GM23338 (cell line): ENCODE data around the gene ARSI. TPM values are rescaled to one million over a fixed set of nuclear protein-coding genes. Genes with fewer than 3 reads are reported as not detected.

Experiments
- ATAC-seq: fragments of 200-7000 bp; cut with Tn5 transposase; 3 replicates; pipeline ENCODE4 v1.9.1; 2020
- DNase-seq: peaks from one replicate; pipeline ENCODE4 v3.0.0-alpha.2; 2015; ENCODE audit warnings: low spot score
- H2AFZ ChIP-seq: fragments of 200-600 bp; sonication (generic); 2 replicates; pipeline ENCODE4 v1.8.0; 2016; ENCODE audit warnings: antibody characterized with exemption, mild to moderate bottlenecking, moderate library complexity
- H3F3A ChIP-seq: fragments of 200-600 bp; sonication (generic); replicated peaks from 2 replicates; pipeline ENCODE4 v1.8.0; 2017; ENCODE audit warnings: antibody characterized with exemption, mixed run types, low read depth
- H3K27ac ChIP-seq: fragments of 200-600 bp; sonication (generic); 2 replicates; pipeline ENCODE4 v1.6.1; 2016; ENCODE audit warnings: low read depth
- H3K27me3 ChIP-seq: fragments of 200-600 bp; sonication (generic); 2 replicates; pipeline ENCODE4 v1.8.0; 2016; ENCODE audit warnings: mild to moderate bottlenecking, mixed run types, moderate library complexity; ENCODE audit not compliant: insufficient read depth
- H3K36me3 ChIP-seq: fragments of 200-600 bp; sonication (generic); 2 replicates; pipeline ENCODE4 v1.8.0; 2016; ENCODE audit warnings: mild to moderate bottlenecking; ENCODE audit not compliant: insufficient read depth
- H3K4me1 ChIP-seq: fragments of 200-600 bp; sonication (generic); 2 replicates; pipeline ENCODE4 v1.8.0; 2016; ENCODE audit warnings: mild to moderate bottlenecking, moderate library complexity; ENCODE audit not compliant: insufficient read depth
- H3K4me2 ChIP-seq: fragments of 200-600 bp; sonication (generic); 2 replicates; pipeline ENCODE4 v1.7.1; 2017; ENCODE audit warnings: mixed run types
- H3K4me3 ChIP-seq: fragments of 200-600 bp; sonication (generic); 2 replicates; pipeline ENCODE4 v1.6.1; 2016; ENCODE audit warnings: mixed run types
- H3K79me2 ChIP-seq: fragments of 200-600 bp; sonication (generic); replicated peaks from 2 replicates; pipeline ENCODE4 v1.8.0; 2017; ENCODE audit warnings: mild to moderate bottlenecking; ENCODE audit not compliant: insufficient read depth
- H3K9me2 ChIP-seq: fragments of 200-600 bp; sonication (generic); 2 replicates; pipeline ENCODE4 v1.8.0; 2017; ENCODE audit not compliant: insufficient read depth
- H4K20me1 ChIP-seq: fragments of 200-600 bp; sonication (generic); replicated peaks from 2 replicates; pipeline ENCODE4 v1.8.0; 2017; ENCODE audit warnings: mild to moderate bottlenecking; ENCODE audit not compliant: insufficient read depth
- H3K27ac Mint-ChIP-seq: 2 replicates; pipeline ENCODE4 v1.8.0; 2020; ENCODE audit warnings: inconsistent platforms, mild to moderate bottlenecking, moderate library complexity, mixed read lengths
- H3K27me3 Mint-ChIP-seq: 3 replicates; pipeline ENCODE4 v1.8.0; 2022; ENCODE audit warnings: low read depth, mild to moderate bottlenecking, moderate library complexity, mixed read lengths, inconsistent platforms; ENCODE audit not compliant: insufficient read depth, poor library complexity
- H3K36me3 Mint-ChIP-seq: 3 replicates; pipeline ENCODE4 v1.8.0; 2021; ENCODE audit warnings: low read depth, mild to moderate bottlenecking, inconsistent platforms, moderate library complexity, mixed read lengths
- H3K4me1 Mint-ChIP-seq: 3 replicates; pipeline ENCODE4 v1.8.0; 2020; ENCODE audit warnings: mild to moderate bottlenecking, inconsistent platforms, mixed read lengths
- H3K4me3 Mint-ChIP-seq: 3 replicates; pipeline ENCODE4 v1.8.0; 2021; ENCODE audit warnings: moderate library complexity, mild to moderate bottlenecking, inconsistent platforms, mixed read lengths
- H3K9me3 Mint-ChIP-seq: 3 replicates; pipeline ENCODE4 v1.8.0; 2020; ENCODE audit warnings: moderate library complexity, mild to moderate bottlenecking, inconsistent platforms, mixed read lengths
- EZH2 ChIP-seq: fragments of 200-600 bp; sonication (generic); IDR thresholded peaks from one replicate; pipeline ENCODE4 v1.8.0; 2017; ENCODE audit warnings: antibody characterized with exemption, mild to moderate bottlenecking, low read depth; ENCODE audit not compliant: unreplicated experiment
- POLR2AphosphoS5 ChIP-seq: IDR thresholded peaks from 2 replicates; pipeline ENCODE4 v1.6.1; 2016; ENCODE audit warnings: antibody characterized with exemption, low read depth
- ZNF331 ChIP-seq: fragments of 250-450 bp; sonication (Bioruptor Pico); IDR thresholded peaks from 2 replicates; pipeline ENCODE4 v1.5.0; 2020; ENCODE audit warnings: low read depth, mild to moderate bottlenecking, moderate library complexity
- polyA plus RNA-seq: library from polyadenylated mRNA; unstranded; fragments of >200 nt; fragmentation: Nextera tagmentation; extraction: Ambion mirVana; gene quantifications from 2 replicates; pipeline ENCODE4 v1.2.1, GENCODE V29; 2016
- total RNA-seq: library from RNA; depleted of rRNA; stranded (reverse); fragments of >200 nt; shearing (Covaris generic); gene quantifications from 2 replicates; pipeline ENCODE4 v1.2.3, GENCODE V29; 2014
- TF ChIP-seq, protein P1 (sequence below): IDR thresholded peaks from one replicate; pipeline ENCODE4 v1.6.1; 2018; ENCODE audit warnings: antibody characterized with exemption; ENCODE audit not compliant: unreplicated experiment
- TF ChIP-seq, protein P2 (sequence below): fragments of 250-450 bp; sonication (Bioruptor Pico); IDR thresholded peaks from 2 replicates; pipeline ENCODE4 v1.5.0; 2020; ENCODE audit warnings: mild to moderate bottlenecking, moderate library complexity

ARSI gene
- total and polyA plus RNA-seq, 2 experiments from 2014 or later = 0.99 to 6.9 TPM

DNA sequence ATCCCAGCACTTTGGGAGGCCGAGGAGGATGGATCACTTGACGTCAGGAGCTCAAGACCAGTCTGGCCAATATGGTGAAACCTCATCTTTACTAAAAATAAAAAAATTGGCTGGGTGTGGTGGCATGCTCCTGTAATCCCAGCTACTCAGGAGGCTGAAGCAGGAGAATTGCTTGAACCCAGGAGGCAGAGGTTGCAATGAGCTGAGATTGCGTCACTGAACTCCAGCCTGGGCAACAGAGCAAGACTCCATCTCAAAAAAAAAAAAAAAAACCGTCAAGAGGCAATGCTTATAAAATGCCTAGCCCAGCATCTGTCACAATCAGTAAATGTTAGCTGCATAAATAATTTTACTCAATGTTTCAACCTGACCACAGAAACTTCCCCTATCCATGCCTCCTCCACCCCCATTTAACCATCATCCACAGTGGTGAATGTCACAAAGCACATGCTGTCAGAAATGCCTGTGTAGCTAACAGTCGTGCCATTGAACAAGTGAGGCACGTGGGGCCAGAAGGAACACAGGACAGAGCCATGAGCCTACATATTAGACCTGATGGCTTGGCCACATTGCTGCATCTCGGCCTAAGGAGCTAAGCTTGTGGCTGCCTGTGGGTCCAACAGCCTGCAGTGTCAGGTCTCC lies 38.0 kb upstream of the ARSI start:
- TF ChIP-seq, protein P1, sequence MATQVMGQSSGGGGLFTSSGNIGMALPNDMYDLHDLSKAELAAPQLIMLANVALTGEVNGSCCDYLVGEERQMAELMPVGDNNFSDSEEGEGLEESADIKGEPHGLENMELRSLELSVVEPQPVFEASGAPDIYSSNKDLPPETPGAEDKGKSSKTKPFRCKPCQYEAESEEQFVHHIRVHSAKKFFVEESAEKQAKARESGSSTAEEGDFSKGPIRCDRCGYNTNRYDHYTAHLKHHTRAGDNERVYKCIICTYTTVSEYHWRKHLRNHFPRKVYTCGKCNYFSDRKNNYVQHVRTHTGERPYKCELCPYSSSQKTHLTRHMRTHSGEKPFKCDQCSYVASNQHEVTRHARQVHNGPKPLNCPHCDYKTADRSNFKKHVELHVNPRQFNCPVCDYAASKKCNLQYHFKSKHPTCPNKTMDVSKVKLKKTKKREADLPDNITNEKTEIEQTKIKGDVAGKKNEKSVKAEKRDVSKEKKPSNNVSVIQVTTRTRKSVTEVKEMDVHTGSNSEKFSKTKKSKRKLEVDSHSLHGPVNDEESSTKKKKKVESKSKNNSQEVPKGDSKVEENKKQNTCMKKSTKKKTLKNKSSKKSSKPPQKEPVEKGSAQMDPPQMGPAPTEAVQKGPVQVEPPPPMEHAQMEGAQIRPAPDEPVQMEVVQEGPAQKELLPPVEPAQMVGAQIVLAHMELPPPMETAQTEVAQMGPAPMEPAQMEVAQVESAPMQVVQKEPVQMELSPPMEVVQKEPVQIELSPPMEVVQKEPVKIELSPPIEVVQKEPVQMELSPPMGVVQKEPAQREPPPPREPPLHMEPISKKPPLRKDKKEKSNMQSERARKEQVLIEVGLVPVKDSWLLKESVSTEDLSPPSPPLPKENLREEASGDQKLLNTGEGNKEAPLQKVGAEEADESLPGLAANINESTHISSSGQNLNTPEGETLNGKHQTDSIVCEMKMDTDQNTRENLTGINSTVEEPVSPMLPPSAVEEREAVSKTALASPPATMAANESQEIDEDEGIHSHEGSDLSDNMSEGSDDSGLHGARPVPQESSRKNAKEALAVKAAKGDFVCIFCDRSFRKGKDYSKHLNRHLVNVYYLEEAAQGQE = no peak
- no peak for ATAC-seq
- Mint-ChIP-seq H3K27ac (no peak overlapping the region), H3K9me3 (no peaks in the 10 kb centered on the region; the same call in 2 of the 3 replicates), H3K4me1 (peaks cover 8% of the 10 kb centered on the region; the same call in 2 of the 3 replicates), H3K36me3 (no peaks in the 10 kb centered on the region), H3K27me3 (peaks cover 6% of the 10 kb centered on the region), H3K4me3 (no peak overlapping the region)
- DNase-seq = no peak
- H3K27me3 ChIP-seq = no peaks in the 10 kb centered on the region
- no peaks in the 10 kb centered on the region for H3K4me1 ChIP-seq
- no peaks in the 10 kb centered on the region for H4K20me1 ChIP-seq
- no peak overlapping the region for H3K27ac ChIP-seq
- no peaks in the 10 kb centered on the region for H3K79me2 ChIP-seq
- no peaks in the 10 kb centered on the region for H3F3A ChIP-seq
- no peak overlapping the region for H3K4me2 ChIP-seq
- no peak overlapping the region for H2AFZ ChIP-seq
- no peaks in the 10 kb centered on the region for H3K36me3 ChIP-seq
- H3K9me2 ChIP-seq = peaks cover 5% of the 10 kb centered on the region; the same call in 1 of the 2 replicates
- H3K4me3 ChIP-seq = no peak overlapping the region

DNA sequence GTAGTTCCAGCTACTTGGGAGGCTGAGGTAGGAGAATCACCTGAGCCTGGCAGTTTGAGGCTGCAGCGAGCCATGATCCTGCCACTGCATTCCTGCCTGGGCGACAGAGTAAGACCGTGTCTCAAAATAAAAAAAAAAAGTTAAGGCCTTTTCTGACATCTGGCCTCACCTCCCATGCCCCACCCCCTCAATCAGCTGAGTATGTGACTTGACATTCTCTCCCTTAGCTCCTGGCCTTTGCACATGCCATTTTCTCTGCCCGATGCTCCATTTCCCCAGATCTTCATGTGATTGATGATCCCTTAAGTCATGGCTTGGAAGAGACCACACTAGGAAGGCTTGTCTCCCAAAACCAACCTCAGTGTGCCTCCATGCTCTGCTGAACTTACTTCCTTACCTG lies 37.1 kb upstream of the ARSI start:
- Mint-ChIP-seq H3K27ac (no peak overlapping the region), H3K9me3 (no peaks in the 10 kb centered on the region; the same call in 2 of the 3 replicates), H3K36me3 (no peaks in the 10 kb centered on the region), H3K4me3 (no peak overlapping the region), H3K4me1 (peaks cover 9% of the 10 kb centered on the region; the same call in 2 of the 3 replicates), H3K27me3 (peaks cover 5% of the 10 kb centered on the region)
- no peak for DNase-seq
- Histone ChIP-seq H3F3A (no peaks in the 10 kb centered on the region), H2AFZ (no peak overlapping the region), H4K20me1 (no peaks in the 10 kb centered on the region), H3K9me2 (peaks cover 6% of the 10 kb centered on the region; the same call in 1 of the 2 replicates), H3K79me2 (no peaks in the 10 kb centered on the region), H3K4me3 (no peak overlapping the region), H3K4me1 (no peaks in the 10 kb centered on the region), H3K27ac (no peak overlapping the region), H3K4me2 (no peak overlapping the region), H3K36me3 (no peaks in the 10 kb centered on the region), H3K27me3 (no peaks in the 10 kb centered on the region)
- no peak for ATAC-seq
- no peak for TF ChIP-seq POLR2AphosphoS5
- TF ChIP-seq, protein P2, sequence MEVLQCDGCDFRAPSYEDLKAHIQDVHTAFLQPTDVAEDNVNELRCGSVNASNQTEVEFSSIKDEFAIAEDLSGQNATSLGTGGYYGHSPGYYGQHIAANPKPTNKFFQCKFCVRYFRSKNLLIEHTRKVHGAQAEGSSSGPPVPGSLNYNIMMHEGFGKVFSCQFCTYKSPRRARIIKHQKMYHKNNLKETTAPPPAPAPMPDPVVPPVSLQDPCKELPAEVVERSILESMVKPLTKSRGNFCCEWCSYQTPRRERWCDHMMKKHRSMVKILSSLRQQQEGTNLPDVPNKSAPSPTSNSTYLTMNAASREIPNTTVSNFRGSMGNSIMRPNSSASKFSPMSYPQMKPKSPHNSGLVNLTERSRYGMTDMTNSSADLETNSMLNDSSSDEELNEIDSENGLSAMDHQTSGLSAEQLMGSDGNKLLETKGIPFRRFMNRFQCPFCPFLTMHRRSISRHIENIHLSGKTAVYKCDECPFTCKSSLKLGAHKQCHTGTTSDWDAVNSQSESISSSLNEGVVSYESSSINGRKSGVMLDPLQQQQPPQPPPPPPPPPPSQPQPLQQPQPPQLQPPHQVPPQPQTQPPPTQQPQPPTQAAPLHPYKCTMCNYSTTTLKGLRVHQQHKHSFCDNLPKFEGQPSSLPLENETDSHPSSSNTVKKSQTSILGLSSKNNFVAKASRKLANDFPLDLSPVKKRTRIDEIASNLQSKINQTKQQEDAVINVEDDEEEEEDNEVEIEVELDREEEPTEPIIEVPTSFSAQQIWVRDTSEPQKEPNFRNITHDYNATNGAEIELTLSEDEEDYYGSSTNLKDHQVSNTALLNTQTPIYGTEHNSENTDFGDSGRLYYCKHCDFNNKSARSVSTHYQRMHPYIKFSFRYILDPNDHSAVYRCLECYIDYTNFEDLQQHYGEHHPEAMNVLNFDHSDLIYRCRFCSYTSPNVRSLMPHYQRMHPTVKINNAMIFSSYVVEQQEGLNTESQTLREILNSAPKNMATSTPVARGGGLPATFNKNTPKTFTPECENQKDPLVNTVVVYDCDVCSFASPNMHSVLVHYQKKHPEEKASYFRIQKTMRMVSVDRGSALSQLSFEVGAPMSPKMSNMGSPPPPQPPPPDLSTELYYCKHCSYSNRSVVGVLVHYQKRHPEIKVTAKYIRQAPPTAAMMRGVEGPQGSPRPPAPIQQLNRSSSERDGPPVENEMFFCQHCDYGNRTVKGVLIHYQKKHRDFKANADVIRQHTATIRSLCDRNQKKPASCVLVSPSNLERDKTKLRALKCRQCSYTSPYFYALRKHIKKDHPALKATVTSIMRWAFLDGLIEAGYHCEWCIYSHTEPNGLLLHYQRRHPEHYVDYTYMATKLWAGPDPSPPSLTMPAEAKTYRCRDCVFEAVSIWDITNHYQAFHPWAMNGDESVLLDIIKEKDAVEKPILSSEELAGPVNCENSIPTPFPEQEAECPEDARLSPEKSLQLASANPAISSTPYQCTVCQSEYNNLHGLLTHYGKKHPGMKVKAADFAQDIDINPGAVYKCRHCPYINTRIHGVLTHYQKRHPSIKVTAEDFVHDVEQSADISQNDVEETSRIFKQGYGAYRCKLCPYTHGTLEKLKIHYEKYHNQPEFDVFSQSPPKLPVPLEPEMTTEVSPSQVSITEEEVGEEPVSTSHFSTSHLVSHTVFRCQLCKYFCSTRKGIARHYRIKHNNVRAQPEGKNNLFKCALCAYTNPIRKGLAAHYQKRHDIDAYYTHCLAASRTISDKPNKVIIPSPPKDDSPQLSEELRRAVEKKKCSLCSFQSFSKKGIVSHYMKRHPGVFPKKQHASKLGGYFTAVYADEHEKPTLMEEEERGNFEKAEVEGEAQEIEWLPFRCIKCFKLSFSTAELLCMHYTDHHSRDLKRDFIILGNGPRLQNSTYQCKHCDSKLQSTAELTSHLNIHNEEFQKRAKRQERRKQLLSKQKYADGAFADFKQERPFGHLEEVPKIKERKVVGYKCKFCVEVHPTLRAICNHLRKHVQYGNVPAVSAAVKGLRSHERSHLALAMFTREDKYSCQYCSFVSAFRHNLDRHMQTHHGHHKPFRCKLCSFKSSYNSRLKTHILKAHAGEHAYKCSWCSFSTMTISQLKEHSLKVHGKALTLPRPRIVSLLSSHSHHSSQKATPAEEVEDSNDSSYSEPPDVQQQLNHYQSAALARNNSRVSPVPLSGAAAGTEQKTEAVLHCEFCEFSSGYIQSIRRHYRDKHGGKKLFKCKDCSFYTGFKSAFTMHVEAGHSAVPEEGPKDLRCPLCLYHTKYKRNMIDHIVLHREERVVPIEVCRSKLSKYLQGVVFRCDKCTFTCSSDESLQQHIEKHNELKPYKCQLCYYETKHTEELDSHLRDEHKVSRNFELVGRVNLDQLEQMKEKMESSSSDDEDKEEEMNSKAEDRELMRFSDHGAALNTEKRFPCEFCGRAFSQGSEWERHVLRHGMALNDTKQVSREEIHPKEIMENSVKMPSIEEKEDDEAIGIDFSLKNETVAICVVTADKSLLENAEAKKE (CRISPR knock-in tag) = no peak
- TF ChIP-seq ZNF331 (CRISPR knock-in tag) = no peak
- TF ChIP-seq EZH2 = no peak
- TF ChIP-seq, protein P1 = no peak
